Measurements from ENCODE around the gene SLC24A3. TPM values are rescaled to one million over a fixed set of nuclear protein-coding genes. Genes with fewer than 3 reads are reported as not detected.

Gene SLC24A3
- total RNA-seq, 8 experiments from 2014 or later, result 0.13 to 13.3 (median 7.0) TPM

GRCh38 chr20:19348582-19348981 lies 136.1 kb downstream of the SLC24A3 start:
- Histone ChIP-seq H3K4me3 (no peak overlapping the region), H3K27ac (no peak overlapping the region), H3K4me1 (replicated peaks in 1 of 2) (no peaks in the 10 kb centered on the region)
- in situ Hi-C loops (cut with MboI; ENCODE audit: low pct_unique_long_range_greater_than_20kb in 2 of 9, low sequenced_read_pairs in 9 of 9, unreplicated experiment in 9 of 9), result no loop called here
- WGBS, 10 experiments, result 0 to 94% (median 45%) methylated on average over 1 to 2 of the region's 3 CpGs
- no peak for ATAC-seq (replicated peaks in 6 of 8)

GRCh38 chr20:19349879-19350278 lies 137.4 kb downstream of the SLC24A3 start:
- 40 to 93% (median 80%) methylated on average over 1 to 5 of the region's 5 CpGs; no CpG with 5 or more reads in 1 of the 10 experiments for WGBS, 10 experiments
- in situ Hi-C loops (cut with MboI; ENCODE audit: low pct_unique_long_range_greater_than_20kb in 2 of 9, low sequenced_read_pairs in 9 of 9, unreplicated experiment in 9 of 9), result no loop called here
- ATAC-seq (replicated peaks in 6 of 8), result no peak

DNA sequence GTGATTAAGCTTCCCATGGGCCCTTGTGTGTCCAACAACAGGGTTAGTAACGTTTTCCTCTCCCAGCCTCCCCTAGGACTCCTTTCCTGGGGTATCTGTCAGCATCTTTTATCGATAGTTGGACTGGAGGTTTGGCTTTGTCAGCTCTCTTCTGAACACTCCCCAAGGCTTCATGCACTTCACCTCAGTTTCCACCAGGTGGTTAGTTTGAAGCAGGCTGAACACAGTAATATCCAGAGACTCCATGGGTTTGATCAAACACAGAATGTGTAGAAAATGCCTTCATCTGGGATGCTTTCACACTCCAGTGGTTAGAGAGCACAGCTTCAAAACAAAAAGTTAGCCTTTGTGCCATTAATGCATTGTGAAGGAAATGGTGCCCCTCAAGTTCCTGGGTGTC lies 139.1 kb downstream of the SLC24A3 start:
- in situ Hi-C loops (cut with MboI; ENCODE audit: low pct_unique_long_range_greater_than_20kb in 2 of 9, low sequenced_read_pairs in 9 of 9, unreplicated experiment in 9 of 9), result no loop called here
- Histone ChIP-seq H3K27ac (no peak overlapping the region), H3K4me3 (no peak overlapping the region), H3K4me1 (replicated peaks in 1 of 2) (no peaks in the 10 kb centered on the region)
- no peak for ATAC-seq (replicated peaks in 6 of 8)
- 20 to 52% (median 44%) methylated on average over 1 to 2 of the region's 2 CpGs; no CpG with 5 or more reads in 5 of the 10 experiments for WGBS, 10 experiments

More at GRCh38 chr20:19349879-19350278, 137.4 kb downstream of the SLC24A3 start:
- no peak overlapping the region for H3K4me3 ChIP-seq
- no peaks in the 10 kb centered on the region for H3K4me1 ChIP-seq (replicated peaks in 1 of 2)
- no peak overlapping the region for H3K27ac ChIP-seq

- H3K4me3 ChIP-seq, result no peak overlapping the region
- no peak overlapping the region for H3K27ac ChIP-seq
- no peaks in the 10 kb centered on the region for H3K4me1 ChIP-seq (replicated peaks in 1 of 2)
- no peak for ATAC-seq (replicated peaks in 6 of 8)
- 0 to 90% (median 61%) methylated on average over 1 to 3 of the region's 3 CpGs; no CpG with 5 or more reads in 4 of the 10 experiments for WGBS, 10 experiments
- in situ Hi-C loops (cut with MboI; ENCODE audit: low pct_unique_long_range_greater_than_20kb in 2 of 9, low sequenced_read_pairs in 9 of 9, unreplicated experiment in 9 of 9), result no loop called here
Observed at GRCh38 chr20:19354950-19355349, 142.5 kb downstream of the SLC24A3 start.

DNA sequence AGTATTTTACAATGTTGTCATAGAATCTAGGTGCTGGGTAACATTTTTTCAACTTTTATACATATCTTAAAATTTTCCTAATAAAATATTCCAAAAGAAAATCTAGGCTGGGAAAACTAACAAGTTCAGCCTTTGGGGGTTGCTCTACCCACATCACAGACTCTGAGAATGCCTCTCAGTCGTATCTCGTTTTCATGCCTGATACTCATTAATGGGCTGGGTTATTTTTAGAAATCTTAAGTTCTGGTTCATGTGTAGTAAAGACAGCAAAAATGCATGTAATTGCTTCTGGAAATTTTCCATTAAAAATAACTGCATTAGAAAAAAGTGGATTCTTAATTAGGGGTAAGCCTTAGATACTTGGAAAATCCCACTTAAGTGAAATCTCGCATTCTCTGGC lies 149.3 kb downstream of the SLC24A3 start:
- Histone ChIP-seq H3K27ac (no peak overlapping the region), H3K4me1 (replicated peaks in 1 of 2) (no peaks in the 10 kb centered on the region), H3K4me3 (no peak overlapping the region)
- in situ Hi-C loops (cut with MboI; ENCODE audit: low pct_unique_long_range_greater_than_20kb in 2 of 9, low sequenced_read_pairs in 9 of 9, unreplicated experiment in 9 of 9), result no loop called here
- WGBS, 10 experiments, result 30 to 94% (median 70%) methylated on average over 1 to 3 of the region's 3 CpGs; no CpG with 5 or more reads in 2 of the 10 experiments
- ATAC-seq (replicated peaks in 6 of 8), result no peak

DNA sequence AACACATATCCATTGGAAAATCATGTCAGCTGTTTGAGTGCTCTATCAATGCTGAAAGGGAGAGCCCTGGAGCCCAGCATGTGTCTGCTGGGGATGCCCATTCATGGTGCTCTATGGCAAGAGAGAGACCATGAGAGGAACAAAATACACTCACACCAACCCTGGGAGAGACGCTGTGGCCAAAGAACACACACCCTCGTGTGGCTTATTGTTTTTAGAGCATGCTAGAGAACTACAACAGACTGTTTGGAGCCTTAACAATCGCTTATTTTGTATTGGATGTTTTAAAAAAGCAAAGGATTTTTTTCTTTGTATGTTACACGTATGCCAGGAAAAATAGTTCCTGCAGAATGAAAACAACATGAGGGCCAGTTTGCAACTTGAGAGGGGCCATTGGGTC lies 151.0 kb downstream of the SLC24A3 start:
- Histone ChIP-seq H3K4me1 (replicated peaks in 1 of 2) (no peaks in the 10 kb centered on the region), H3K27ac (no peak overlapping the region), H3K4me3 (no peak overlapping the region)
- 0 to 100% (median 50%) methylated on average over 1 to 4 of the region's 4 CpGs; no CpG with 5 or more reads in 3 of the 10 experiments for WGBS, 10 experiments
- in situ Hi-C loops (cut with MboI; ENCODE audit: low pct_unique_long_range_greater_than_20kb in 2 of 9, low sequenced_read_pairs in 9 of 9, unreplicated experiment in 9 of 9), result no loop called here
- ATAC-seq (replicated peaks in 6 of 8), result no peak

GRCh38 chr20:19367591-19367990 lies 155.1 kb downstream of the SLC24A3 start:
- Histone ChIP-seq H3K4me3 (no peak overlapping the region), H3K4me1 (replicated peaks in 1 of 2) (no peaks in the 10 kb centered on the region), H3K27ac (no peak overlapping the region)
- in situ Hi-C loops (cut with MboI; ENCODE audit: low pct_unique_long_range_greater_than_20kb in 2 of 9, low sequenced_read_pairs in 9 of 9, unreplicated experiment in 9 of 9), result no loop called here
- no peak for ATAC-seq (replicated peaks in 6 of 8)
- 0 to 100% (median 75%) methylated on average over 1 to 2 of the region's 2 CpGs; no CpG with 5 or more reads in 3 of the 10 experiments for WGBS, 10 experiments

- in situ Hi-C loops (cut with MboI; ENCODE audit: low pct_unique_long_range_greater_than_20kb in 2 of 9, low sequenced_read_pairs in 9 of 9, unreplicated experiment in 9 of 9), result no loop called here
- no peak overlapping the region for H3K4me3 ChIP-seq
Observed at GRCh38 chr20:19368351-19368750, 155.9 kb downstream of the SLC24A3 start.

DNA sequence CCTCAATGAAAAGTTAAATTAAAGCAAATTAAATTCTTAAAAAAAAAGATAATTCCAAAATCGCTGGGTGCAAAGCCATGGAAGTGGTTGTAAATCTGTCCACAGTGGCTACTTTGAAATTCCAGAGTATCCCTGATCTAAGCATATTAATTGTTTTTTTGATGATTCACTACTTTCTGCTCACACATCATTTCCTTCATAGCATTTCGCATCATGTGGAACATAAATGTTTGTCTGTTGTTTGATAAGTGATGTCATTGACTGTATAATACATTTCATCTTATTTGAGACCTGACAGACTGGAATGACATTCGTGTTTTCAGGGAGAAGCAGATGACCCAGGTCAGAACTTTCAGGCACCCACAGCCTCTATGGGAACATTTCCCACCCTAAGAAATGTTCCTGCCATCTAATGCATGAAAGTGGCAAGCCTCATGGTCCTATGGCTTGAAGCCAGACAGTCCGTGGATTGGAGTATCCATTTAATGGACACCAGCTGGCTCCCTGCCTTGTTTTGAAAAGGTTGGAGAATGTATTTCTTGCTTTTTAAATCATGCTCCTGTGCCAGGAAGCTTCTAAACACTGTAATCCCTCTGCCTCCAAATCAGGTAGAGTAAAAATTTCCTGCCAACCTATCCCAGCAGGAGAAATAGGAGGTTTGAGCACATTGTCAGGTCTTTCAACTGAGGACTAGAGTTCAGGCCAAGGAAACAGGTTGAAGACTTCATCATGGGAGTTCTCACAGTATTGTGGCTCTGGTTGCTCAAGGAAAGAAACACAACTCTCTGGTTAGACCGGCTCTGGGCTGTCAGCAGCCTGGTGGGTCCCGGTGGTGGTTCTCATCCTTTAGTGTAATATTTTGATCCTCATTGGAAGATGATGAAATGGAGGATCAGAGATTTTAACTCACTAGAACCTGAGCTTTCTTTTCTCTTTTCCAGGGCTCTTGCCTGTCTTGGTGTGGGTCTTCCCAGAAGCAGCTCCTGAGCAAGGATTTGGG lies 157.9 kb downstream of the SLC24A3 start:
- no peak for ATAC-seq (replicated peaks in 6 of 8)

More at GRCh38 chr20:19368351-19368750, 155.9 kb downstream of the SLC24A3 start:
- Histone ChIP-seq H3K27ac (no peak overlapping the region), H3K4me1 (replicated peaks in 1 of 2) (no peaks in the 10 kb centered on the region)
- WGBS, 10 experiments, result 27 to 100% (median 63%) methylated on average over 1 to 3 of the region's 3 CpGs; no CpG with 5 or more reads in 3 of the 10 experiments
- ATAC-seq (replicated peaks in 6 of 8), result no peak

DNA sequence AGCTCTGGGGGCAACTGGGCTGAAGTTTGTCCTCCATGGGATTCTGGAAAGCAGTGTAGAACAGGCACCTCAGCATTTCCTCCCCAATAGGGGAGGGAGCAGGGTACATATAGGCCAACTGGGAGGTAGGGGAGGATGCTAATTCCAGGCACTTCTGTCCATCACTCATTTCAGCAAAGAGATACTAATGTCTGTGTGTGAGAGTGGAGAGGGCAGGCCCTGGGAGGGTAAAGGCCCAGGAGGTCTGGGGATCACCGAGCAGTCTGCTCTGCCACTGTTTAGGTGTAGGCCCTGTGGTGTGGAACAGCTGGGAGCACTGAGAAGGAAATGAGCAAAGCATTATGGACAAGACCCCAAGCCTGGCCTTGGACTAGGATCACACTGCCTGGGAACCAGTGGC lies 158.7 kb downstream of the SLC24A3 start:
- WGBS, 10 experiments, result 80 to 83% methylated on average over 1 of the region's 1 CpG; no CpG with 5 or more reads in 8 of the 10 experiments
- Histone ChIP-seq H3K4me3 (no peak overlapping the region), H3K4me1 (replicated peaks in 1 of 2) (no peaks in the 10 kb centered on the region), H3K27ac (no peak overlapping the region)
- no peak for ATAC-seq (replicated peaks in 6 of 8)
- in situ Hi-C loops (cut with MboI; ENCODE audit: low pct_unique_long_range_greater_than_20kb in 2 of 9, low sequenced_read_pairs in 9 of 9, unreplicated experiment in 9 of 9), result no loop called here

More for the DNA sequence above, 157.9 kb downstream of the SLC24A3 start:
- in situ Hi-C loops (cut with MboI; ENCODE audit: low pct_unique_long_range_greater_than_20kb in 2 of 9, low sequenced_read_pairs in 9 of 9, unreplicated experiment in 9 of 9), result no loop called here
- Histone ChIP-seq H3K4me3 (no peak overlapping the region), H3K27ac (no peak overlapping the region), H3K4me1 (replicated peaks in 1 of 2) (no peaks in the 10 kb centered on the region)
- WGBS, 10 experiments, result 13 to 88% (median 60%) methylated on average over 1 to 5 of the region's 6 CpGs; no CpG with 5 or more reads in 1 of the 10 experiments

DNA sequence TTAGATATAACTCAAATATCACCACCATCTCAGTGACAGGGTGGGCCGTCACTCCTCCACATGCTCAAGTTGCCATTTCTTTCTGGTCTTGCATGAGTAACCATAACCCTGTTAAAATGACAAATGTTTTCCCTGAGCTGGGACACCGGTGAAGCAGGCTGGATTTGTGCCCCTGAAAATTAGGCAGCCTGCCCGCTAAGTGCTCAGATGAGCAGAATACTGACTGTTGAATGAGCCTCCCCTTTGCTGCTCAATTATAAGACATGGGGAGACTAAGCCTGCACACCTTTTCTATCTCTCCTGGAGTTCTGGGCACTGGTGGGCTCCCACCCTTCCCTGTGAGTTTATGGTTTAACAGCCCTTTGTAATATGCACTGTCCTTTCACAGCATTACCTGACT lies 161.8 kb downstream of the SLC24A3 start:
- no peaks in the 10 kb centered on the region for H3K4me1 ChIP-seq (replicated peaks in 1 of 2)
- in situ Hi-C loops (cut with MboI; ENCODE audit: low pct_unique_long_range_greater_than_20kb in 2 of 9, low sequenced_read_pairs in 9 of 9, unreplicated experiment in 9 of 9), result no loop called here
- H3K27ac ChIP-seq, result no peak overlapping the region
- 38 to 96% (median 80%) methylated on average over 1 to 3 of the region's 3 CpGs; no CpG with 5 or more reads in 4 of the 10 experiments for whole genome bisulfite sequencing, 10 experiments
- H3K4me3 ChIP-seq, result no peak overlapping the region
- ATAC-seq (replicated peaks in 6 of 8), result no peak

GRCh38 chr20:19375395-19375794 lies 163.0 kb downstream of the SLC24A3 start:
- in situ Hi-C loops (cut with MboI; ENCODE audit: low pct_unique_long_range_greater_than_20kb in 2 of 9, low sequenced_read_pairs in 9 of 9, unreplicated experiment in 9 of 9), result no loop called here
- Histone ChIP-seq H3K4me3 (no peak overlapping the region), H3K27ac (no peak overlapping the region), H3K4me1 (replicated peaks in 1 of 2) (no peaks in the 10 kb centered on the region)
- ATAC-seq (replicated peaks in 6 of 8), result peak in 5 of 8 experiments; percentile 46 to 95 (median 89)
- WGBS, 10 experiments, result 20 to 80% (median 60%) methylated on average over 1 to 4 of the region's 6 CpGs; no CpG with 5 or more reads in 4 of the 10 experiments

DNA sequence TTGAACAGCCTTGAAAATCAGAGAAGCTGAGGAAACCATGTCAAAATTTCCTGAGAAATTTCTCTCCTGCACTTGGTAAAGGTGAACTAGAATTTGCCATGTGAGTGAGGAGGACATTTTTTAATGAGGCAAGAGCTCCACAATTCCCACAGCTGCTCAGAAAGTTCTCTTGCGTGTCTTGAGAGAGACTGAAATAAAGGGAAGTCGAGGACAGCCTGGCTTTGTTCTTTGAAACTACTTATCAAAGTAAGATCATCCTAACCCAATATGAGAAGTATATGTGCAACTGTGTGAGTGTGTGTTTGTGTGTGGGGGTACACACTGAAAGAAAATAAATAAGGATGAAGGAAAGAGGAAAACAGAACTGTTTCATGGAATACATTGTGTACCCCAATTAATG lies 163.4 kb downstream of the SLC24A3 start:
- Histone ChIP-seq H3K27ac (no peak overlapping the region), H3K4me1 (replicated peaks in 1 of 2) (no peaks in the 10 kb centered on the region), H3K4me3 (no peak overlapping the region)
- WGBS, 10 experiments, result 0 to 100% (median 41%) methylated on average over 1 to 2 of the region's 2 CpGs; no CpG with 5 or more reads in 2 of the 10 experiments
- ATAC-seq (replicated peaks in 6 of 8), result no peak
- in situ Hi-C loops (cut with MboI; ENCODE audit: low pct_unique_long_range_greater_than_20kb in 2 of 9, low sequenced_read_pairs in 9 of 9, unreplicated experiment in 9 of 9), result no loop called here

Measured in motor neuron (in vitro differentiated cells).